HG03066 (cell line): ENCODE measurements around the gene FATE1.

ENCODE experiments used
- ATAC-seq: cut with Tn5 transposase; IDR thresholded peaks from one replicate; pipeline ENCODE4 v1.9.1; 2021; ENCODE audit warnings: low read depth; ENCODE audit not compliant: unreplicated experiment

The FATE1 gene

GRCh38 chrX:151741606-151742005 is 25.8 kb downstream of the FATE1 start:
- ATAC-seq: no peak

- ATAC-seq: no peak
Observed at GRCh38 chrX:151742311-151742710, 26.5 kb downstream of the FATE1 start.

DNA sequence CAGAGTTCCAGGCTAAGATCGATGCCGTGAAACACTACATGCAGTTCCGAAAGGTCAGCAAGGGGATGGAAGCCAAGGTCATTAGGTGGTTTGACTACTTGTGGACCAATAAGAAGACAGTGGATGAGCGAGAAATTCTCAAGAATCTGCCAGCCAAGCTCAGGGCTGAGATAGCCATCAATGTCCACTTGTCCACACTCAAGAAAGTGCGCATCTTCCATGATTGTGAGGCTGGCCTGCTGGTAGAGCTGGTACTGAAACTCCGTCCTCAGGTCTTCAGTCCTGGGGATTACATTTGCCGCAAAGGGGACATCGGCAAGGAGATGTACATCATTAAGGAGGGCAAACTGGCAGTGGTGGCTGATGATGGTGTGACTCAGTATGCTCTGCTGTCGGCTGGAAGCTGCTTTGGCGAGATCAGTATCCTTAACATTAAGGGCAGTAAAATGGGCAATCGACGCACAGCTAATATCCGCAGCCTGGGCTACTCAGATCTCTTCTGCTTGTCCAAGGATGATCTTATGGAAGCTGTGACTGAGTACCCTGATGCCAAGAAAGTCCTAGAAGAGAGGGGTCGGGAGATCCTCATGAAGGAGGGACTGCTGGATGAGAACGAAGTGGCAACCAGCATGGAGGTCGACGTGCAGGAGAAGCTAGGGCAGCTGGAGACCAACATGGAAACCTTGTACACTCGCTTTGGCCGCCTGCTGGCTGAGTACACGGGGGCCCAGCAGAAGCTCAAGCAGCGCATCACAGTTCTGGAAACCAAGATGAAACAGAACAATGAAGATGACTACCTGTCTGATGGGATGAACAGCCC is 28.0 kb downstream of the FATE1 start:
- ATAC-seq: no peak

DNA sequence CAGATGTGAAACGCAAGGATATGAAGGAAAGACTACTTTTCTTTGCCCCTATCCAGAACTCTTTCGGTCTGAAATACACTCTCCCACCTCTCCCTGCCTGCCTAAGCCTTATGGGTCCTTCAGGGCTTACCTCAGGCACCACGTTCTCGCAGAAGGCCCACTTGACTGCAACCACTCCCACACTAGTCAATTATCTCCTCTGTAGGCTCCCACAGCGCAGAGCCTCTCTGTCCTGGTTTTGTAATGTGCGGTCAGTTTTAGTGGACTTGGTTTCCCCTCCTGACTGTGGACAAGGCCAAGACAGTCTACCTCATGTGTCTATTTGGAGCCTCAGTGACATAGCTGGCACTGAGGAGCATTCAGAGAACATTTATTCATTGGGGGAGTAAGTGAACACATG is 29.8 kb downstream of the FATE1 start:
- no peak for ATAC-seq

- no peak for ATAC-seq
Observed at GRCh38 chrX:151746502-151746901, 30.7 kb downstream of the FATE1 start.

DNA sequence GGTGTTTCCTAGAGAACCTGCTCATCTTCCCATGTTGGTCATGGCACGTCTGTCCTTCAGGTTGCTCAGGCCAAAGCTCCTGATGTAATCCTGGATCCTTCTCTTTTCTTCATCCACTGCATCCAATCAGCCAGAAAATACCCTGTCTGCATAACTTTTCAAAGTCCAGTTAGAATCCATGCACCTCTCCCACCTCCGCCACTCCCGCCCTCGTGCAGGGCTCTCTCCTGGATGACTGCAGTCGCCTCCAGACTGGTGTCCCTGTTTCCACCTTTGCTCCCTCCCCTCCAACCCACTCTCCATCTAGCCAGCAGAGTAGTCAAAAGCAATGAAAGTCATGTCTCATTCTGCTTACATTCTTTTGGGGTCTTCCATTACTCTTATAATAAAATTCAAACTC is 34.7 kb downstream of the FATE1 start:
- ATAC-seq: no peak

DNA sequence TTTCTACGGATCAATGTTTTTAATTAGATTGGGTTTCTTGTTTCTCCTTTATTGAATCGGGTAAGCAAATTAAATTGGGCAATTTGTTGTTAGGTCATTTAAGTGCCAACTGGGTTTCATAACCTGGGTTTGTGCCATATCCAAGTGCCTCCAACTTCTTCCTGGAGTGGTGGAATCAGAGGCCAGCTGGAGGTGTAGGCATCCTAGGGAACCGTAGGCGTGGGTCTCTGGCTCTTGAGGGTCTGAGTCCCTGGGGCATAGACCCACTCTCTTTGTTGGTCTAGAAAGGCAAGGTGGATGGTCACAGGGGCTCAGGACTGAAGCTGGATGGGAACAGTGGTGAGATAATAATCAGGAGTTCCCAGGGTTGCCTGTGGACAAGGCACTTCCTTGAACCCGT is 37.0 kb downstream of the FATE1 start:
- no peak for ATAC-seq

DNA sequence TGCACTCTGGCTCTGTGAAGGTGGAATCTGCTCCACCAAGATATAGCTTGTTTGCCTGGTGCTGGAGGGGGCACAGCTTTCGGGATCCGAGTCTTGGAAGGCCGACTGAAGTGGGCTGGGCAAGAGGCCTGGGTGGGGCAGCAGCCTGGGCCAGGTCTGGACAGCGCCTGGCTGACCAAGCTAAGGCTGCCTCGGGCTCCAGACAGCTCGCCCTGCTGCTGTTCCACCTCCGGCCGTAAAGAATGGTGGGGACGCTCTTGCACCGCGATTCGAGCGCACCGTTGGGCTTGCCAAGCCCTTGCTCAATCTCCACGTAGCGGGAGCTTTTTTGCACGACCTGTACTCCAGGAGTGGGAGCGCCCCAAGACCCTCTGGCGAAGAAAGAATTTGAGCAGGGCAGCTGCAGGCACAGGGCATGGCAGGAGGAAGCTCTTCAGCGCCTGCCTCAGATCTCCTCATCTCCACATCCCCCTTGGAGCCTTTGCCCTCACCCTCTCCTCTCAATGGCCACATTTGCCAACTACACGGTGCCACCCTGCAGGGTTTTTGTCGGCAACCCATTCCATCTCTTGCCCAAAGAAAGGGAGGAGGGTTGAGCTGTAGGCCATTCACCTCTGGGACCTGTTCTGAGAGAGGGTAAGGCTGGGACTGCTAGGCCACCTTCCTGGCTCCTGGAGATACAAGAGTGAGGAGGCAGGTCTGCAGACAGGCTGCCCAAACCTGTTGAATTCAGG is 37.6 kb downstream of the FATE1 start:
- no peak for ATAC-seq

DNA sequence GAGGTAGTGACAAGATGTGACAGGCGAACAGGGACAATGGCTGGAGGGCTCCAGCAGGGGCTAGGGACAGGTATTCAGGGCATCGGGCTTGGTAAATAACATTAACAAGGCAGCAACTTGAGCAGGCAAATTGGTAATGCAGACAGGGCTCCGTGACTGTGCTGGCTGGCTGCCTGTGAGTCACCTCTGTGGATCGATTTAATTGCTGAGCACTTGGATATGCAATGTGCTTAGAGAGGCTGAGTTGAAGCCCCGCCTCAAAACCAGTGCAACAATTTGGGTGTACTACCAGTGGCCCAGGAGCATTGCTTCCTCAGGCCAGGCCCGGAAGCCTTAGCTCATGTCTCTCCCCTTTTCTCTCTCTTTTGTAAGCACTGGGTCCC is 38.2 kb downstream of the FATE1 start:
- ATAC-seq: no peak

GRCh38 chrX:151754641-151755215 is 38.9 kb downstream of the FATE1 start:
- no peak for ATAC-seq

GRCh38 chrX:151759041-151759708 is 43.3 kb downstream of the FATE1 start:
- ATAC-seq: no peak

DNA sequence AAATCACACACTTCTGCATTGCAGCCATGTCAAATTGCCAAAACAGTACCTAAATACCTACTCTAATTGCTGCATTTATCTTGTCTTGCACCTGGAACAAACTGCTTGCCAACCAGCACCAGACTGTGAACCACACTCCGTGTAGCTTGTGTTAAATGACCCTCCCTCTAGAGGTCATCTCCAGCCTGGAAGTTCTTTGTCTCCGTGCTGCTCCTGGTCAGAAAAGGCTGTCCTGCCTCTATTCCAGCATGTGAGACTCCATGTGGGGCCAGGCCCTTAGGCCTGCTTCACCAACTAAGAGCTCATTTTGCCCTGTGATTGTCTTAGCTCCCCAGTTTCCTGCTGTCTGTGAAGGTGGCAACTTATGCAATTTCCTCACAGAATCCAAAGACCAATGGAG is 47.0 kb downstream of the FATE1 start:
- no peak for ATAC-seq

- no peak for ATAC-seq
Observed at GRCh38 chrX:151763711-151764110, 47.9 kb downstream of the FATE1 start.

- ATAC-seq: no peak
Observed at GRCh38 chrX:151765026-151765425, 49.2 kb downstream of the FATE1 start.

- no peak for ATAC-seq
Observed at GRCh38 chrX:151771726-151772125, 55.9 kb downstream of the FATE1 start.
